Pancreas (tissue), 10 donors: ENCODE results near the gene TMEM231. TPM values are rescaled to one million over a fixed set of nuclear protein-coding genes. Genes with fewer than 3 reads are reported as not detected.

ENCODE experiments used
- ATAC-seq, 4 donors: fragments of 200-7000 bp; cut with Tn5 transposase; one replicate each; pipeline versions ENCODE4 v1.8.0 to v1.9.1; 2020; ENCODE audit warnings: mild to moderate bottlenecking in 4 of 4, moderate library complexity in 4 of 4
- DNase-seq, 6 donors: peaks; one replicate each; pipeline ENCODE4 v3.0.0-alpha.2; 2020
- FAIRE-seq: peaks from 2 replicates; lab custom pipeline; 2012; peaks lifted over from hg19 to GRCh38; lab: Jason Lieb, UNC
- H3K27ac ChIP-seq, 4 donors: fragments of 200-600 bp; sonication (generic); 1 replicate in 3 of 4; 2 replicates in 1 of 4; pipeline versions ENCODE4 v1.5.0 to v1.8.0; 2020
- H3K27me3 ChIP-seq, 4 donors: fragments of 200-600 bp; one replicate each; pipeline ENCODE4 v1.8.0; 2021
- H3K36me3 ChIP-seq, 3 donors: fragments of 200-600 bp; sonication (generic) in 1 of 3; one replicate each; pipeline versions ENCODE4 v1.5.0 to v1.8.0; 2020 to 2021
- H3K4me1 ChIP-seq, 3 donors: fragments of 200-600 bp; one replicate each; pipeline ENCODE4 v1.8.0; 2021
- H3K4me3 ChIP-seq, 4 donors: fragments of 200-600 bp; sonication (generic) in 2 of 4; one replicate each; pipeline versions ENCODE4 v1.5.0 to v1.8.0; 2020 to 2021
- H3K9me3 ChIP-seq, 4 donors: fragments of 200-600 bp; one replicate each; pipeline ENCODE4 v1.8.0; 2021
- WGBS, 2 donors: extraction: QIAGEN DNeasy Blood & Tissue Kit; methylation state at CpG; one replicate each; pipeline ENCODE4 v1.1.7; 2013; 5-methylcytosine and 5-hydroxymethylcytosine counted together
- intact Hi-C, 3 donors: fragments of 100-400 bp; cut with DNase I; formaldehyde crosslinking; loops; one replicate each; pipeline versions ENCODE4 v1.11.1 to v1.14.2; 2022
- polyA plus RNA-seq, 2 donors: library from polyadenylated mRNA; stranded (reverse); fragments of 200-250 nt; gene quantifications; one replicate each; pipeline ENCODE4 v1.2.3, GENCODE V29; 2013
- total RNA-seq, 6 donors: library from RNA; stranded (reverse); fragmentation: NEBNext Ultra II Directional in 4 of 6; extraction: Animal tissue kit (Norgen Biotek cat#: 25700) in 4 of 6; gene quantifications; one replicate each; pipeline versions ENCODE4 v1.2.1 to v1.2.4, GENCODE V29; 2021 to 2023
- TF ChIP-seq, protein P1 (sequence below), 4 donors: fragments of 200-600 bp; sonication (generic) in 3 of 4; IDR thresholded peaks; one replicate each; pipeline versions ENCODE4 v1.5.0 to v1.8.0; 2021; ENCODE audit warnings: antibody characterized with exemption in 4 of 4
- donor health status: healthy with polysubstance abuse.
- donor health status: DM: no; HTN: no; CAD: no; lungs with moderate emphysema.
- donor health status: DM: no; HTN: no; CAD: no.
- donor health status: control.
- donor health status: control.
- donor health status: Bipolar disorder and iron deficiency.
- donor health status: DM: yes; HTN: yes; CAD: no.
- donor health status: DM: no; HTN: no; CAD: no.
- donor health status: DM: no; HTN: no; CAD: no.
- donor health status: DM: yes; HTN: yes; CAD: no.

The TMEM231 gene
- total and polyA plus RNA-seq, 8 donors, result 2.5 to 6.6 (median 4.1) TPM

DNA sequence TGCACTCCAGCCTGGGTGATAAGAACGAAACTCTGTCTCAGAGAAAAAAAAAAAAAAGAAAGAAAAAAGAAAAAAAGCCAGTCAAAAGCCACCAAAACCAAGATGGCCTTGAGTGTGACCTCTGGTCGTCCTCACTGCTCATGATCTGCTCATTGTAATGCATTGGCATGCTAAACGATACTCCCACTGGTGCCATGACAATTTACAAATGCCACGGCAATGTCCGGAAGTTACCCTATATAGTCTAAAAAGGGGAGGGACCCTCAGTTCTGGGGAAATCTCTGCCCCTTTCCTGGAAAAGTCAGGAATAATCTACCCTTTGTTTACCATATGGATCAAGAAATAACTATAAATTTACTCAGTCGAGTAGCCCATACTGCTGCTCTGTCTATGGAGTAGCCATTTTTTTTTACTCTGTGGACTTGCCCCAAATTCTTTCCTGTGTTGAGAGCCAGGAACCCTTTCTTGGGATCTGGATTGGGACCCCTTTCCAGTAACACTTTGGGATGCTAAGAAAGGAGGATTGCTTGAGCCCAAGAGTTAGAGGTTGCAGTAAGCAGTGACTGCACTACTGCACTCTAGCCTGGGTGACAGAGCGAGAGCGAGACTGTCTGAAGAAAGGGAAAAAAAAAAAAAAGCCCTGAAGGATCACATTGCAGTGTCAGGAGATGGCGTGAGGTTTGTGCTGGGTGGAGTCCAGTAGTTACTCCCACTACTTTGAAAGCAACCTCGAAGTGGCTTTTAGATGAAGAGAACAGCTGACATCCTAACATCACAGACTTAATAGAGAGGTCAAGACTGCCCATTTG is 3.7 kb upstream of the TMEM231 start:
- DNase-seq (no peak), ATAC-seq (no peak), FAIRE-seq (no peak)
- WGBS, 2 donors, result 61 to 65% methylated on average over 10 of the region's 10 CpGs
- TF ChIP-seq, protein P1, sequence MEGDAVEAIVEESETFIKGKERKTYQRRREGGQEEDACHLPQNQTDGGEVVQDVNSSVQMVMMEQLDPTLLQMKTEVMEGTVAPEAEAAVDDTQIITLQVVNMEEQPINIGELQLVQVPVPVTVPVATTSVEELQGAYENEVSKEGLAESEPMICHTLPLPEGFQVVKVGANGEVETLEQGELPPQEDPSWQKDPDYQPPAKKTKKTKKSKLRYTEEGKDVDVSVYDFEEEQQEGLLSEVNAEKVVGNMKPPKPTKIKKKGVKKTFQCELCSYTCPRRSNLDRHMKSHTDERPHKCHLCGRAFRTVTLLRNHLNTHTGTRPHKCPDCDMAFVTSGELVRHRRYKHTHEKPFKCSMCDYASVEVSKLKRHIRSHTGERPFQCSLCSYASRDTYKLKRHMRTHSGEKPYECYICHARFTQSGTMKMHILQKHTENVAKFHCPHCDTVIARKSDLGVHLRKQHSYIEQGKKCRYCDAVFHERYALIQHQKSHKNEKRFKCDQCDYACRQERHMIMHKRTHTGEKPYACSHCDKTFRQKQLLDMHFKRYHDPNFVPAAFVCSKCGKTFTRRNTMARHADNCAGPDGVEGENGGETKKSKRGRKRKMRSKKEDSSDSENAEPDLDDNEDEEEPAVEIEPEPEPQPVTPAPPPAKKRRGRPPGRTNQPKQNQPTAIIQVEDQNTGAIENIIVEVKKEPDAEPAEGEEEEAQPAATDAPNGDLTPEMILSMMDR (IDR thresholded peaks at IDR 0.05), result no peak
- H3K27ac ChIP-seq, result no peak overlapping the region
- no peak overlapping the region for H3K4me3 ChIP-seq
- peaks cover 0 to 2% (median 0%) of the 10 kb centered on the region in 3 donors for H3K4me1 ChIP-seq
- H3K9me3 ChIP-seq, result no peaks in the 10 kb centered on the region
- no peaks in the 10 kb centered on the region for H3K27me3 ChIP-seq
- H3K36me3 ChIP-seq, result no peaks in the 10 kb centered on the region
- intact Hi-C loops, result no loop called here

DNA sequence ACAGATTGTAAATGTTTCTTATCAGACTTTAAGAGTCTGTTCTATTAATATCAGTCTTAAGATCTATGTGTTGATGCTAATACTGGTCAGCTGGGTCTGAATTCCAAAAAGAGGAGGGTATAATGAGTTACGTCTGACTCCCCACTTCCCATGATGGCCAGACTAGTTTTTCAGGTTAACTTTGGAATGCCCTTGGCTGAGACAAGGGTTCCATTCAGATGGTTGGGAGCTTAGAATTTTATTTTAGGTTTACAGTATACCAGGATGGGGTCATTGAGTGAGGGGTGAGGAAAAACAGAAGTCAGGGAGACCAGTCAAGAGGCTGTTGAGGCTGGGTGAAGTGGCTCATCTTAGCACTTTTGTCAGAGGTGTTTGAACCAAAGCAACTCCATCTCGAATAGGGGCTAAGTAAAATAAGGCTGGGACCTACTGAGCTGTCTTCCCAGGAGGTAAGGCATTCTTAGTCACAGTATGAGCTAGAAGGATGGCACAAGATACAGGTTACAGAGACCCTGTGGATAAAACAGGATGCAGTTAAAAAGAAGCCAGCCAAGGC is 2.9 kb upstream of the TMEM231 start:
- no peak for ATAC-seq

DNA sequence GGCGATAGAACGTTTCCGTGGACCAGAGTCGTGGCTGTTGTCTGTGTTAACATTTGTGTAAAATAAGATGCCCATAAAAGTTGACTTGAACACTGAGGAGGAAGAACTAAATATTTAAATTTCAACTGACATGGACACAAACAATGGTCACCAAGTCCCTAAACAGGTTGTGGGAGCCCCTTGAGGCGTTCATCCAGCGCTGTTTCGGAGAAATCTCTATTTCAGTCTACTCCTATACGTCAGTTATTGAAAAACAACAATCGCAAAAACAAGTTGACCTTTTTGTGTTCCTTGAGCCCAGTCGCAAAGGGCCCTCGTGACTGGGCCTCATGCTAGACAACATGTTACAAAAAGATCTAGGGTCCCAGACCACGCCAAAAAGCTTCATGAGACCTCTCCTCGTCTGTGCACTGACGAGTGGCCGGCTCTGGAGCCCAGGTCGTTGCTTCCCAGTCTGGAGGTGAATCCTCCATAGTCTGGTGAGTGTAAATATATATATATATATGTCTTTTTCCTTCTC is 439 bp upstream of the TMEM231 start:
- WGBS, 2 donors, result 43 to 44% methylated on average over 16 of the region's 16 CpGs
- peak overlapping the region; percentile 38 to 81 (median 66) for H3K27ac ChIP-seq
- ATAC-seq, result no peak
- intact Hi-C loops, result no loop called here
- H3K27me3 ChIP-seq, result no peaks in the 10 kb centered on the region
- DNase-seq, result peak in 1 of 6 donors; percentile 18
- H3K4me1 ChIP-seq, result no peaks in the 10 kb centered on the region
- no peak for FAIRE-seq
- H3K36me3 ChIP-seq, result no peaks in the 10 kb centered on the region
- TF ChIP-seq, protein P1 (IDR thresholded peaks at IDR 0.05), result no peak
- peak overlapping the region in 3 of 4 donors; percentile 45 to 91 (median 90) for H3K4me3 ChIP-seq
- H3K9me3 ChIP-seq, result no peaks in the 10 kb centered on the region

More for the DNA sequence above, 2.9 kb upstream of the TMEM231 start:
- no peaks in the 10 kb centered on the region for H3K27me3 ChIP-seq
- no peak overlapping the region for H3K27ac ChIP-seq
- WGBS, 2 donors, result 46 to 50% methylated on average over 2 of the region's 2 CpGs
- H3K36me3 ChIP-seq, result no peaks in the 10 kb centered on the region
- intact Hi-C loops, result no loop called here
- DNase-seq, result no peak
- TF ChIP-seq, protein P1 (IDR thresholded peaks at IDR 0.05), result no peak
- no peak overlapping the region for H3K4me3 ChIP-seq
- no peaks in the 10 kb centered on the region for H3K9me3 ChIP-seq
- no peaks in the 10 kb centered on the region for H3K4me1 ChIP-seq
- no peak for FAIRE-seq

DNA sequence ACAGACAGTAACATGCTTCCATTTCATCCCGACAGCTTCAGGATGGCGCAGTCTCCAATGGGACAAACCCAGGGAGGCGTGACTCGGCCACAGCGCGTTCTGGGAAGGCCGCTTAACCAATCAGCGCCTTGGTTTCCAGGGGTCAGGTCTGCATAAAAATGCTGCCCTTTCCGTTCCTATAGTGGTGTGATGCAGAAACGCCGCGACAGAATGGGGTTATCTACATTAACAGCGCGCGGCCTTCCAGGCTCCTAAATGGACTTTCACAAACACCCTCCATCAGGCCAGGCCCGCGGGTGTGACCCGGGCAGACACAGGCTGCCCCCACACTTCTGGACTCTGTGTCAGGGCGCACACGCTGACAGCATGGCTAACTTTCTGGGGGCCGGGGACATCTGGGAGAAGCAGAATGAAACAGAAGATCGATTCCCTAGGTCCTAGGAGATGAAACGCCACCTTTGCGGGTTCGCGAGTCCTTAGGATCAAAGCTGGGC is 792 bp downstream of the TMEM231 start:
- no peaks in the 10 kb centered on the region for H3K9me3 ChIP-seq
- peak; percentile 64 to 79 (median 76) for DNase-seq
- no peaks in the 10 kb centered on the region for H3K36me3 ChIP-seq
- no peaks in the 10 kb centered on the region for H3K4me1 ChIP-seq
- no peak for FAIRE-seq
- intact Hi-C loops, result no loop called here
- H3K27ac ChIP-seq, result peak overlapping the region; percentile 38 to 81 (median 66)
- ATAC-seq, result peak; percentile 75 to 87 (median 79)
- 1% methylated on average over 26 of the region's 26 CpGs for WGBS, 2 donors
- H3K27me3 ChIP-seq, result no peaks in the 10 kb centered on the region
- TF ChIP-seq, protein P1 (IDR thresholded peaks at IDR 0.05), result no peak
- H3K4me3 ChIP-seq, result peak overlapping the region; percentile 45 to 91 (median 72)
